Measurements from ENCODE around the gene PRAMEF12.
"Not testable (repeated sequence)": the region's sequence is repeated elsewhere in the genome, so short reads cannot be mapped to it uniquely, and the experiment has no call there.

PRAMEF12 gene

GRCh38 chr1:12773438-12773837 is at the start of gene PRAMEF12:
Gene PRAMEF12 (plus strand): TSS chr1:12773738. CDS start chr1:12774868, 1,130 bp downstream.
- Histone ChIP-seq H2AFZ (no peak within 1 kb of the TSS), H3K36me3 (ENCODE audit: control insufficient read depth, insufficient read depth, low read length) (no peaks in the 10 kb centered on the region), H3K9ac (no peak within 1 kb of the TSS), H3K9me3 (ENCODE audit: control insufficient read depth, low read length) (no peaks in the 10 kb centered on the region), H3K4me3 (ENCODE audit: low read depth, low read length) (no peak within 1 kb of the TSS), H3K27ac (no peak within 1 kb of the TSS), H3K27me3 (ENCODE audit: control insufficient read depth, insufficient read depth, low read length) (no peaks in the 10 kb centered on the region), H3K4me1 (no peaks in the 10 kb centered on the region), H3K4me2 (ENCODE audit: low read length) (no peak within 1 kb of the TSS), H3K79me2 (no peaks in the 10 kb centered on the region)
- TF ChIP-seq, protein P1, sequence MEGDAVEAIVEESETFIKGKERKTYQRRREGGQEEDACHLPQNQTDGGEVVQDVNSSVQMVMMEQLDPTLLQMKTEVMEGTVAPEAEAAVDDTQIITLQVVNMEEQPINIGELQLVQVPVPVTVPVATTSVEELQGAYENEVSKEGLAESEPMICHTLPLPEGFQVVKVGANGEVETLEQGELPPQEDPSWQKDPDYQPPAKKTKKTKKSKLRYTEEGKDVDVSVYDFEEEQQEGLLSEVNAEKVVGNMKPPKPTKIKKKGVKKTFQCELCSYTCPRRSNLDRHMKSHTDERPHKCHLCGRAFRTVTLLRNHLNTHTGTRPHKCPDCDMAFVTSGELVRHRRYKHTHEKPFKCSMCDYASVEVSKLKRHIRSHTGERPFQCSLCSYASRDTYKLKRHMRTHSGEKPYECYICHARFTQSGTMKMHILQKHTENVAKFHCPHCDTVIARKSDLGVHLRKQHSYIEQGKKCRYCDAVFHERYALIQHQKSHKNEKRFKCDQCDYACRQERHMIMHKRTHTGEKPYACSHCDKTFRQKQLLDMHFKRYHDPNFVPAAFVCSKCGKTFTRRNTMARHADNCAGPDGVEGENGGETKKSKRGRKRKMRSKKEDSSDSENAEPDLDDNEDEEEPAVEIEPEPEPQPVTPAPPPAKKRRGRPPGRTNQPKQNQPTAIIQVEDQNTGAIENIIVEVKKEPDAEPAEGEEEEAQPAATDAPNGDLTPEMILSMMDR (IDR thresholded peaks at IDR 0.05) = no peak

DNA sequence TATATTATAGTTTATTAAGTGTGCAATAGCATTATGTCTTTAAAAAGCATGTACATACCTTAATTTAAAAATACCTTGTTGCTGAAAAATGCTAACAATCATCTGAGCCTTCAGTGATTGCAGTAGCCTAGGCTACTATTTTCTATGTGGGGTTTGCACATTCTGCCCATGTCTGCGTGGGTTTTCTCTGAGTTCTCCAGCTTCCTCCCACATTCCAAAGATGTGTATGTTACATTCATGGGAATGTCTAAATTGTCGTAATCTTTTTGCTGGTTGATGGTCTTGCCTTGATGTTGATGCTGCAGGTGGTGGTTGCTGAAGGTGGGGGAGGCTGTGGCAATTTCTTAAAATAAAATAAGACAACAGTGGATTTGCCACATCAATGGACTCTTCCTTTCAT is 45.1 kb upstream of the PRAMEF12 start:
- H3K4me2 ChIP-seq (ENCODE audit: low read length) = no peak overlapping the region
- no peaks in the 10 kb centered on the region for H3K4me1 ChIP-seq
- H3K36me3 ChIP-seq (ENCODE audit: control insufficient read depth, insufficient read depth, low read length) = no peaks in the 10 kb centered on the region
- no peaks in the 10 kb centered on the region for H3K27me3 ChIP-seq (ENCODE audit: control insufficient read depth, insufficient read depth, low read length)
- no peaks in the 10 kb centered on the region for H3K9me3 ChIP-seq (ENCODE audit: control insufficient read depth, low read length)
- TF ChIP-seq, protein P1 (IDR thresholded peaks at IDR 0.05) = no peak
- H3K9ac ChIP-seq = no peak overlapping the region
- H3K4me3 ChIP-seq (ENCODE audit: low read depth, low read length) = no peak overlapping the region
- no peak overlapping the region for H3K27ac ChIP-seq
- H3K79me2 ChIP-seq = no peaks in the 10 kb centered on the region
- no peak overlapping the region for H2AFZ ChIP-seq

- Histone ChIP-seq H3K79me2 (no peaks in the 10 kb centered on the region), H2AFZ (no peak overlapping the region), H3K4me3 (ENCODE audit: low read depth, low read length) (no peak overlapping the region), H3K27me3 (ENCODE audit: control insufficient read depth, insufficient read depth, low read length) (no peaks in the 10 kb centered on the region), H3K4me2 (ENCODE audit: low read length) (no peak overlapping the region), H3K27ac (no peak overlapping the region), H3K9ac (no peak overlapping the region), H3K4me1 (no peaks in the 10 kb centered on the region), H3K9me3 (ENCODE audit: control insufficient read depth, low read length) (no peaks in the 10 kb centered on the region), H3K36me3 (ENCODE audit: control insufficient read depth, insufficient read depth, low read length) (no peaks in the 10 kb centered on the region)
- TF ChIP-seq, protein P1 (IDR thresholded peaks at IDR 0.05) = no peak
These were observed 43.4 kb upstream of the PRAMEF12 start for GRCh38 chr1:12730156-12730555.

- not testable (repeated sequence) for H3K36me3 ChIP-seq (ENCODE audit: control insufficient read depth, insufficient read depth, low read length); H3K9ac ChIP-seq; H3K4me1 ChIP-seq; H3K9me3 ChIP-seq (ENCODE audit: control insufficient read depth, low read length); H3K79me2 ChIP-seq; H3K27ac ChIP-seq; H2AFZ ChIP-seq; H3K4me2 ChIP-seq (ENCODE audit: low read length); H3K4me3 ChIP-seq (ENCODE audit: low read depth, low read length); H3K27me3 ChIP-seq (ENCODE audit: control insufficient read depth, insufficient read depth, low read length)
These were observed 42.5 kb upstream of the PRAMEF12 start for GRCh38 chr1:12731084-12731483.

GRCh38 chr1:12734651-12735050 is 38.9 kb upstream of the PRAMEF12 start:
- H3K4me3 ChIP-seq (ENCODE audit: low read depth, low read length) = no peak overlapping the region
- no peak overlapping the region for H3K27ac ChIP-seq
- no peak overlapping the region for H3K9ac ChIP-seq
- TF ChIP-seq, protein P1 (IDR thresholded peaks at IDR 0.05) = no peak
- H3K4me2 ChIP-seq (ENCODE audit: low read length) = no peak overlapping the region
- H3K9me3 ChIP-seq (ENCODE audit: control insufficient read depth, low read length) = no peaks in the 10 kb centered on the region
- no peaks in the 10 kb centered on the region for H3K4me1 ChIP-seq
- H3K79me2 ChIP-seq = no peaks in the 10 kb centered on the region
- H3K27me3 ChIP-seq (ENCODE audit: control insufficient read depth, insufficient read depth, low read length) = no peaks in the 10 kb centered on the region
- no peak overlapping the region for H2AFZ ChIP-seq
- H3K36me3 ChIP-seq (ENCODE audit: control insufficient read depth, insufficient read depth, low read length) = no peaks in the 10 kb centered on the region
